Fibroblast of skin of abdomen (primary cell): Measurements from ENCODE around the gene ARHGEF12.

Experiments
- DNase-seq: peaks from one replicate; pipeline ENCODE4 v3.0.0-alpha.2; 2013

The ARHGEF12 gene

GRCh38 chr11:120432056-120433018 is 96.1 kb downstream of the ARHGEF12 start:
- peak; percentile 99 for DNase-seq

GRCh38 chr11:120441592-120441991 is 105.4 kb downstream of the ARHGEF12 start:
- no peak for DNase-seq

GRCh38 chr11:120442031-120442430 is 105.8 kb downstream of the ARHGEF12 start:
- DNase-seq, result no peak

- no peak for DNase-seq
These were observed 110.6 kb downstream of the ARHGEF12 start for GRCh38 chr11:120446802-120447201.

GRCh38 chr11:120448240-120448639 is 112.0 kb downstream of the ARHGEF12 start:
- no peak for DNase-seq

- DNase-seq, result no peak
These were observed 119.3 kb downstream of the ARHGEF12 start for GRCh38 chr11:120455487-120455886.

GRCh38 chr11:120457996-120458395 is 121.8 kb downstream of the ARHGEF12 start:
- no peak for DNase-seq

- no peak for DNase-seq
These were observed 126.6 kb downstream of the ARHGEF12 start for GRCh38 chr11:120462825-120463224.

GRCh38 chr11:120465921-120466534 is 129.8 kb downstream of the ARHGEF12 start:
- no peak for DNase-seq

- DNase-seq, result peak; percentile 3
These were observed 131.4 kb downstream of the ARHGEF12 start for GRCh38 chr11:120467627-120468026.

- DNase-seq, result peak; percentile 88
These were observed 134.9 kb downstream of the ARHGEF12 start for GRCh38 chr11:120471131-120471530.

GRCh38 chr11:120471994-120472393 is 135.8 kb downstream of the ARHGEF12 start:
- no peak for DNase-seq

GRCh38 chr11:120473503-120473902 is 137.3 kb downstream of the ARHGEF12 start:
- DNase-seq, result no peak

GRCh38 chr11:120482149-120482548 is 145.9 kb downstream of the ARHGEF12 start:
- DNase-seq, result peak; percentile 2

GRCh38 chr11:120484722-120485121 is 148.5 kb downstream of the ARHGEF12 start:
- no peak for DNase-seq

GRCh38 chr11:120486138-120486537 is 149.9 kb downstream of the ARHGEF12 start:
- no peak for DNase-seq

- DNase-seq, result no peak
These were observed 153.6 kb downstream of the ARHGEF12 start for GRCh38 chr11:120489799-120490198.

- DNase-seq, result no peak
These were observed 156.3 kb downstream of the ARHGEF12 start for GRCh38 chr11:120492486-120492885.

- no peak for DNase-seq
These were observed 158.4 kb downstream of the ARHGEF12 start for GRCh38 chr11:120494595-120494994.

- DNase-seq, result no peak
These were observed 162.9 kb downstream of the ARHGEF12 start for GRCh38 chr11:120499088-120499487.

- no peak for DNase-seq
These were observed 163.6 kb downstream of the ARHGEF12 start for GRCh38 chr11:120499859-120500258.

- DNase-seq, result no peak
These were observed 164.3 kb downstream of the ARHGEF12 start for GRCh38 chr11:120500414-120501071.

- DNase-seq, result no peak
These were observed 165.2 kb downstream of the ARHGEF12 start for GRCh38 chr11:120501440-120501839.
